Measurements from ENCODE around the gene CLCF1. TPM values are rescaled to one million over a fixed set of nuclear protein-coding genes. Genes with fewer than 3 reads are reported as not detected.

Gene CLCF1
- total and polyA plus RNA-seq, 2 donors from 2014 or later: 5.7 to 15.8 TPM

DNA sequence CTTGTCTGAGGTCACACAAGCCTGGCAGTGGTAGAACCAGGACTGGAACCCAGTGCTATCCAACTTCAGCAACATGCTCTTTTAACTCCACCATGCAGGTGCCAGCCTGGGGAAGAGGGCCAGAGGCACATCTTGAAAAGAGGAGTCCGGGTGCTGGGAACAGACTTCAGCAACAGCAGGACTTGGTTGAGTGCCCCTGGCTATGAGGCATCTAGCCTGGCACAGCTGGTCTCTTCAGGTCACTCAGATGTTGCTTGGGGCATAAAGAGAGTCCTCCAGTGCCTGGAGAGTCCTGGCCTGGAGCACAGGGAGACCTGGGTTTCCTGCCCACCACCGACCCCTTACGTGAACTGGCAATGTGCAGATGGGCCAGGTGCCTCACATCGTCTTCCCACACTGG is 5.1 kb upstream of the CLCF1 start:
- TF ChIP-seq, protein P1, sequence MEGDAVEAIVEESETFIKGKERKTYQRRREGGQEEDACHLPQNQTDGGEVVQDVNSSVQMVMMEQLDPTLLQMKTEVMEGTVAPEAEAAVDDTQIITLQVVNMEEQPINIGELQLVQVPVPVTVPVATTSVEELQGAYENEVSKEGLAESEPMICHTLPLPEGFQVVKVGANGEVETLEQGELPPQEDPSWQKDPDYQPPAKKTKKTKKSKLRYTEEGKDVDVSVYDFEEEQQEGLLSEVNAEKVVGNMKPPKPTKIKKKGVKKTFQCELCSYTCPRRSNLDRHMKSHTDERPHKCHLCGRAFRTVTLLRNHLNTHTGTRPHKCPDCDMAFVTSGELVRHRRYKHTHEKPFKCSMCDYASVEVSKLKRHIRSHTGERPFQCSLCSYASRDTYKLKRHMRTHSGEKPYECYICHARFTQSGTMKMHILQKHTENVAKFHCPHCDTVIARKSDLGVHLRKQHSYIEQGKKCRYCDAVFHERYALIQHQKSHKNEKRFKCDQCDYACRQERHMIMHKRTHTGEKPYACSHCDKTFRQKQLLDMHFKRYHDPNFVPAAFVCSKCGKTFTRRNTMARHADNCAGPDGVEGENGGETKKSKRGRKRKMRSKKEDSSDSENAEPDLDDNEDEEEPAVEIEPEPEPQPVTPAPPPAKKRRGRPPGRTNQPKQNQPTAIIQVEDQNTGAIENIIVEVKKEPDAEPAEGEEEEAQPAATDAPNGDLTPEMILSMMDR (IDR thresholded peaks at IDR 0.05; ENCODE audit: borderline replicate concordance, extremely low read depth, insufficient read depth): no peak
- no peak for FAIRE-seq
- H3K9me3 ChIP-seq (ENCODE audit: control insufficient read depth in 2 of 3, insufficient read depth in 1 of 3, low read length in 3 of 3): no peaks in the 10 kb centered on the region
- no peak for DNase-seq
- H3K27me3 ChIP-seq (ENCODE audit: control insufficient read depth, insufficient read depth, low read length): no peaks in the 10 kb centered on the region
- intact Hi-C loops (cut with DNase I): no loop called here
- H3K4me1 ChIP-seq (ENCODE audit: control insufficient read depth in 2 of 3, insufficient read depth in 2 of 3, low read depth in 1 of 3, low read length in 3 of 3): peaks cover 0 to 21% (median 8%) of the 10 kb centered on the region in 3 donors
- no peak overlapping the region for H3K27ac ChIP-seq (ENCODE audit: low read depth in 2 of 2, low read length in 2 of 2)
- no peak overlapping the region for H3K9ac ChIP-seq (ENCODE audit: low read length in 3 of 3)
- no peak overlapping the region for H3K4me3 ChIP-seq (ENCODE audit: low read length in 3 of 3)
- no peaks in the 10 kb centered on the region for H3K36me3 ChIP-seq (ENCODE audit: control insufficient read depth in 2 of 3, insufficient read depth in 3 of 3, low read length in 3 of 3)

DNA sequence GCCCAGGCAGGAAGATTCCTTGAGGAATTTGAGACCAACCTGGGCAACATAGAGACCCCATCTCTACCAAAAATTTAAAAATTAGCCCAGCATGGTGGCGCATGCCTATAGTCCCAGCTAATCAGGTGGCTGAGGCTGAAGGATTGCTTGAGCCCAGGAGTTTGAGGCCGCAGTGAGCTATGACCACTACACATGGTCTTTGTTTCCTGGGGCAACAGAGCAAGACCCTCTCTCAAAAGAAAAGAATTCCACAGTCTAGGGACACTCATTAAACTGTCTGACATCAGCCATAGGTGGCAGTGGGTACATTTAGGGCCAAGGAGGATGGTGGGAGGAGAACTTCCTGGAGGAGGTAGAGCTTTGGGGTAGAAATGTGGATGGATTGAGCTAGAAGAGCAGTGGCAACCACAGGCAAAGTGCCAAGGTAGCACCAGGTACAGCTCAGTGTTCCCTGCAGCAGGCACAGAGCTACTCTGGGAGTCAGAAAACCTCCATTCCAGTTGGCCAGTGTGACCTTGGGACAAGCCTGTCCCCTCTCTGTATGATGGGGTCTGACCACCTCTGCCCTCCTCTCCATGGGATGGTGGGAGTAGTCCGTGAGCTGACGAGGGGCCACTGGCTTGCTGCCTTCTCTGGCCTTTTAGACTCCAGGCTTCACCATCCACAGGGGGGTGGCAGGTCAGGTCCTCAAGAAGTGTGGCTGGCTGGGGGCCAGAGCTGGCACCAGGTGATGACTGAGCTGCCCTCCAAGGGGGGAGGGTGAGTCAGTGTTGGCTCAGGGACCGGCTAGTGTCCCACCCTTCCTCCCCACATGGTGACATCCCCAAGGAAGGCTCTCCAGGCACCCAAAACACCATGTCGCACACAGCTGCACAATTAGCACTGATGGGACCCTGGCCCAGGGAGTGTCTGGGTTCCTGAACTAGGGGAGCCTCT is 3.7 kb upstream of the CLCF1 start:
- TF ChIP-seq, protein P1 (IDR thresholded peaks at IDR 0.05; ENCODE audit: borderline replicate concordance, extremely low read depth, insufficient read depth): no peak
- FAIRE-seq (no peak), DNase-seq (peak in 1 of 5 donors; percentile 84)
- Histone ChIP-seq H3K4me1 (ENCODE audit: control insufficient read depth in 2 of 3, insufficient read depth in 2 of 3, low read depth in 1 of 3, low read length in 3 of 3) (peaks cover 0 to 23% (median 8%) of the 10 kb centered on the region in 3 donors), H3K27me3 (ENCODE audit: control insufficient read depth, insufficient read depth, low read length) (no peaks in the 10 kb centered on the region), H3K9ac (ENCODE audit: low read length in 3 of 3) (peak overlapping the region in 1 of 3 donors; percentile 19), H3K27ac (ENCODE audit: low read depth in 2 of 2, low read length in 2 of 2) (peak overlapping the region in 1 of 2 donors; percentile 17), H3K9me3 (ENCODE audit: control insufficient read depth in 2 of 3, insufficient read depth in 1 of 3, low read length in 3 of 3) (no peaks in the 10 kb centered on the region), H3K36me3 (ENCODE audit: control insufficient read depth in 2 of 3, insufficient read depth in 3 of 3, low read length in 3 of 3) (no peaks in the 10 kb centered on the region), H3K4me3 (ENCODE audit: low read length in 3 of 3) (no peak overlapping the region)
- intact Hi-C loops (cut with DNase I): no loop called here

DNA sequence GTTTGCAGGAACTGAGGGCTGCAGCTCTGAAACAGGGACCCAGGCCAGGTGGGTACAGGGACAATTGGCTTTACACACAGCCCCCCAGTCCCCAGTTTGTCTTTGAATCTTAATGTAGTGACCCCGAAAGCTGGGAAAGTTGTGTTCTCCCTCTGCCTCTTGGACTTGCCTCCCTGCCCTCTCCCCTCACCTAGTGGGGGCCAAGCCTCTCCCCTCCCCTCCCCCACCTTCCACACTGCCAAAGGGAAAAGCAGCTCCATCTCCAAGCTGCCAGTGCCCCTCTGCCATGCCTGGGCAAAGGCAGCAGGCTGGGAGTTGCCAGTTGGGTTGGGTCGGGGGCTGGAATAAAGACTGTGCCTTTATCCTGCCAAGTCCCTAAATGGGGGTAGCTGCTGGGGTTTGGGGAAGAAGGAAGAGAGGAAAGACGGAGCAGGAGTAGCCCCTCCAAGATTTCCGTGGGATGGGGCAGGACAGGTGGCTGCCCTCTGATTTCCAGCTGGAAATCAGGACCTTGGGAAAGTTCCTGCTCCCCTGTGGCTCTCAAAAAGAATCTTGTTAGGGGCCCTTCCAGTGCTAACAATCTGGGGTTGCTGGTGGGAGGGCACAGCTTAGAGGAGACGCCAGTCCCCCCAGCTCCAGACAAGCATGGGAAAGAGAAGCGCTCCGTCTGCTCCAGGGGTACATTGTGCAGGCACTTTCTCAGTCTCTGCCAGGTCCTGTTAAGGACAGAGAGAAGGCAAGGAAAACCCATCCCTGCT is 2.8 kb upstream of the CLCF1 start:
- intact Hi-C loops (cut with DNase I): no loop called here

More for the DNA sequence above, 2.8 kb upstream of the CLCF1 start:
- Histone ChIP-seq H3K4me3 (ENCODE audit: low read length in 3 of 3) (no peak overlapping the region), H3K9ac (ENCODE audit: low read length in 3 of 3) (peak overlapping the region in 1 of 3 donors; percentile 26), H3K4me1 (ENCODE audit: control insufficient read depth in 2 of 3, insufficient read depth in 2 of 3, low read depth in 1 of 3, low read length in 3 of 3) (peaks cover 0 to 32% (median 11%) of the 10 kb centered on the region in 3 donors), H3K27me3 (ENCODE audit: control insufficient read depth, insufficient read depth, low read length) (no peaks in the 10 kb centered on the region), H3K36me3 (ENCODE audit: control insufficient read depth in 2 of 3, insufficient read depth in 3 of 3, low read length in 3 of 3) (no peaks in the 10 kb centered on the region), H3K27ac (ENCODE audit: low read depth in 2 of 2, low read length in 2 of 2) (peak overlapping the region in 1 of 2 donors; percentile 27), H3K9me3 (ENCODE audit: control insufficient read depth in 2 of 3, insufficient read depth in 1 of 3, low read length in 3 of 3) (no peaks in the 10 kb centered on the region)
- no peak for FAIRE-seq
- peak in 1 of 5 donors; percentile 60 for DNase-seq
- TF ChIP-seq, protein P1 (IDR thresholded peaks at IDR 0.05; ENCODE audit: borderline replicate concordance, extremely low read depth, insufficient read depth): no peak
